K562 (cell line): ENCODE measurements around the gene BBX.

Experiments
- EGR1 ChIP-seq: fragments of 450-650 bp; conservative IDR thresholded peaks from 2 replicates; pipeline ENCODE4 v1.6.1; 2017; ENCODE audit warnings: mild to moderate bottlenecking
- ELF4 ChIP-seq: fragments of 450-650 bp; formaldehyde crosslinking; IDR thresholded peaks from 2 replicates; pipeline ENCODE4 v1.4.0; 2022; ENCODE audit warnings: missing genetic modification characterization
- NFYB ChIP-seq: IDR thresholded peaks from 2 replicates; pipeline ENCODE4 v1.6.1; 2011; ENCODE audit warnings: mild to moderate bottlenecking, moderate library complexity; ENCODE audit not compliant: insufficient read length; ENCODE audit errors: extremely low read depth
- POLR2AphosphoS2 ChIP-seq: IDR thresholded peaks from 2 replicates; pipeline ENCODE4 v1.6.1; 2012; ENCODE audit warnings: low read length, improper control_type of control experiment
- RAD21 ChIP-seq, 2 experiments: fragments of 250-450 bp in 1 of 2; fragments of 450-650 bp in 1 of 2; sonication (Bioruptor Pico) in 1 of 2; formaldehyde crosslinking in 1 of 2; IDR thresholded peaks in 1 of 2; conservative IDR thresholded peaks in 1 of 2; 2 replicates each; pipeline versions ENCODE4 v1.4.0 to v1.8.0; 2020 to 2022; ENCODE audit warnings: mild to moderate bottlenecking in 2 of 2, moderate library complexity in 1 of 2
- TBL1XR1 ChIP-seq, 2 experiments: IDR thresholded peaks; 2 replicates each; pipeline ENCODE4 v1.6.1; 2012; ENCODE audit warnings: improper control_type of control experiment in 2 of 2, low read length in 2 of 2, mild to moderate bottlenecking in 1 of 2
- TF ChIP-seq, protein P1 (sequence below), 3 experiments: IDR thresholded peaks in 2 of 3; conservative IDR thresholded peaks in 1 of 3; 2 replicates each; pipeline ENCODE4 v1.5.1; 2011 to 2012; ENCODE audit warnings: low read length in 3 of 3, mild to moderate bottlenecking in 3 of 3, control low read depth in 2 of 3, improper control_type of control experiment in 1 of 3, inconsistent platforms in 1 of 3, low read depth in 1 of 3, mixed read lengths in 1 of 3, moderate library complexity in 1 of 3; ENCODE audit not compliant: insufficient read depth in 2 of 3

DNA sequence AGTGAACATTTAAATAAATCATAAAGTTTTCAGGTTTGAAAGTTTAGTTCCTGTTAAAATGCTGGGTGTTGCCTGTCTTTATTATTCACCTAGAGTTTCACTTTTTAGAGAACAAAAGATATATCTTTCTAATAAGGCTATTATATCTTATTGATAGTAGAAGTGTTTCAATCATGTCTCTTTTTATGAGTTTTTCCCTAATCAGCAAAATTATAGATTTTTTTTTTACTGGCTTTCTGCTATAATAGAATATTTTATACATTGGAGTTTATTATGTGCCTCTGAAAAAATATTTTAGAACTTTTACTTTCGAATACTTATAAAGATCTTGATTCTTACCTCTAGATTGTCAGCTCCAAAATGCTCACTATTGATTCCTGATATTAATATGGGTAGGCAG lies 131.5 kb downstream of the BBX start:
- no peak for TF ChIP-seq EGR1
- no peak for TF ChIP-seq ELF4 (CRISPR knock-in tag)
- no peak for TF ChIP-seq NFYB
- no peak for TF ChIP-seq TBL1XR1 (IDR thresholded peaks at IDR 0.05; ENCODE audit: low read length in 2 of 2)
- no peak for TF ChIP-seq RAD21 (CRISPR knock-in tag; conservative IDR thresholded peaks at IDR 0.05 in 1 of 2, IDR thresholded peaks at IDR 0.05 in 1 of 2)
- TF ChIP-seq, protein P1, sequence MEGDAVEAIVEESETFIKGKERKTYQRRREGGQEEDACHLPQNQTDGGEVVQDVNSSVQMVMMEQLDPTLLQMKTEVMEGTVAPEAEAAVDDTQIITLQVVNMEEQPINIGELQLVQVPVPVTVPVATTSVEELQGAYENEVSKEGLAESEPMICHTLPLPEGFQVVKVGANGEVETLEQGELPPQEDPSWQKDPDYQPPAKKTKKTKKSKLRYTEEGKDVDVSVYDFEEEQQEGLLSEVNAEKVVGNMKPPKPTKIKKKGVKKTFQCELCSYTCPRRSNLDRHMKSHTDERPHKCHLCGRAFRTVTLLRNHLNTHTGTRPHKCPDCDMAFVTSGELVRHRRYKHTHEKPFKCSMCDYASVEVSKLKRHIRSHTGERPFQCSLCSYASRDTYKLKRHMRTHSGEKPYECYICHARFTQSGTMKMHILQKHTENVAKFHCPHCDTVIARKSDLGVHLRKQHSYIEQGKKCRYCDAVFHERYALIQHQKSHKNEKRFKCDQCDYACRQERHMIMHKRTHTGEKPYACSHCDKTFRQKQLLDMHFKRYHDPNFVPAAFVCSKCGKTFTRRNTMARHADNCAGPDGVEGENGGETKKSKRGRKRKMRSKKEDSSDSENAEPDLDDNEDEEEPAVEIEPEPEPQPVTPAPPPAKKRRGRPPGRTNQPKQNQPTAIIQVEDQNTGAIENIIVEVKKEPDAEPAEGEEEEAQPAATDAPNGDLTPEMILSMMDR (IDR thresholded peaks at IDR 0.05 in 2 of 3, conservative IDR thresholded peaks at IDR 0.05 in 1 of 3; ENCODE audit: insufficient read depth in 2 of 3, low read depth in 1 of 3, low read length in 3 of 3) = no peak
- no peak for TF ChIP-seq POLR2AphosphoS2
